Esophagus muscularis mucosa (tissue), 4 donors: ENCODE results near the gene TMEM14A.

Source experiments
- EP300 ChIP-seq: sonication (generic); formaldehyde crosslinking; IDR thresholded peaks from one replicate; pipeline ENCODE4 v1.6.1; 2017; ENCODE audit warnings: antibody characterized with exemption
- POLR2A ChIP-seq: fragments of 450-650 bp; IDR thresholded peaks from one replicate; pipeline ENCODE4 v1.6.1; 2017; ENCODE audit warnings: antibody characterized with exemption, moderate library complexity, mild to moderate bottlenecking, low read depth
- TF ChIP-seq, protein P1 (sequence below), 3 experiments: fragments of 200-600 bp in 2 of 3; fragments of 450-650 bp in 1 of 3; sonication (generic) in 2 of 3; IDR thresholded peaks; one replicate each; pipeline ENCODE4 v1.5.1; 2017 to 2019; ENCODE audit warnings: antibody characterized with exemption in 3 of 3, mild to moderate bottlenecking in 2 of 3, moderate library complexity in 1 of 3

DNA sequence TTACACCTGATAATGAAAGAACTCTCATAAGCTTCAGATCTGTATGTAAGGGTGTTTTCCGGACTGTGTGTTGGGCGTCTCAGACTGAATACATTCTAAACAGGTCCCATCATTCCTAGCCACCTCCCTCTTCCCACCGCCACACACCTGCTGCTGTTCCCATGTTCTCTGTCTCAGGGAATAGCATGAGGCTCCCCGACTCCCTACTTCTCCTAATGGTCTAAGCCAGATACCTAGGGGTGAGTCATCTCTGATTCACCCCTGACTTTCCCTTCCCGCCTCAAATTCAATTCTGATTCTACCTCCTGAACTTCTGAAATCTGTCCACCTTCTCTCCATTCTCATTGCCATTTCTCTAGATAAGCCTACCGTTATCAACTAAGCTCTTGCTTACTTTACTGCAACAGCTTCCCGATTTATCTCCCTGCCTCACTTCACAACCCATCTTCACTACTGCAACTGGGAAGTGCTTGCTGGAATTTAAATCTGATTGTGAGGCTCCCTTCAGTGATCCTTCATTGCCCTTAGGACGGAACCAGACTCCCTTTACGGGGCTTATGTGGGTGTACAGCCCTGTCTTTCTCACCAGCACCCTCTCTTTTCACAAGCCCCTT lies 1.6 kb downstream of the TMEM14A start:
- TF ChIP-seq POLR2A (no peak), EP300 (no peak)
- TF ChIP-seq, protein P1, sequence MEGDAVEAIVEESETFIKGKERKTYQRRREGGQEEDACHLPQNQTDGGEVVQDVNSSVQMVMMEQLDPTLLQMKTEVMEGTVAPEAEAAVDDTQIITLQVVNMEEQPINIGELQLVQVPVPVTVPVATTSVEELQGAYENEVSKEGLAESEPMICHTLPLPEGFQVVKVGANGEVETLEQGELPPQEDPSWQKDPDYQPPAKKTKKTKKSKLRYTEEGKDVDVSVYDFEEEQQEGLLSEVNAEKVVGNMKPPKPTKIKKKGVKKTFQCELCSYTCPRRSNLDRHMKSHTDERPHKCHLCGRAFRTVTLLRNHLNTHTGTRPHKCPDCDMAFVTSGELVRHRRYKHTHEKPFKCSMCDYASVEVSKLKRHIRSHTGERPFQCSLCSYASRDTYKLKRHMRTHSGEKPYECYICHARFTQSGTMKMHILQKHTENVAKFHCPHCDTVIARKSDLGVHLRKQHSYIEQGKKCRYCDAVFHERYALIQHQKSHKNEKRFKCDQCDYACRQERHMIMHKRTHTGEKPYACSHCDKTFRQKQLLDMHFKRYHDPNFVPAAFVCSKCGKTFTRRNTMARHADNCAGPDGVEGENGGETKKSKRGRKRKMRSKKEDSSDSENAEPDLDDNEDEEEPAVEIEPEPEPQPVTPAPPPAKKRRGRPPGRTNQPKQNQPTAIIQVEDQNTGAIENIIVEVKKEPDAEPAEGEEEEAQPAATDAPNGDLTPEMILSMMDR (IDR thresholded peaks at IDR 0.05), result no peak
